Hypothalamus (tissue), 51 donors: Measurements from ENCODE around the gene RSL1D1.

ENCODE experiments used
- DNase-seq, 51 donors: peaks; one replicate each; lab custom pipeline; 2025; lab: John Stamatoyannopoulos, UW

The RSL1D1 gene

DNA sequence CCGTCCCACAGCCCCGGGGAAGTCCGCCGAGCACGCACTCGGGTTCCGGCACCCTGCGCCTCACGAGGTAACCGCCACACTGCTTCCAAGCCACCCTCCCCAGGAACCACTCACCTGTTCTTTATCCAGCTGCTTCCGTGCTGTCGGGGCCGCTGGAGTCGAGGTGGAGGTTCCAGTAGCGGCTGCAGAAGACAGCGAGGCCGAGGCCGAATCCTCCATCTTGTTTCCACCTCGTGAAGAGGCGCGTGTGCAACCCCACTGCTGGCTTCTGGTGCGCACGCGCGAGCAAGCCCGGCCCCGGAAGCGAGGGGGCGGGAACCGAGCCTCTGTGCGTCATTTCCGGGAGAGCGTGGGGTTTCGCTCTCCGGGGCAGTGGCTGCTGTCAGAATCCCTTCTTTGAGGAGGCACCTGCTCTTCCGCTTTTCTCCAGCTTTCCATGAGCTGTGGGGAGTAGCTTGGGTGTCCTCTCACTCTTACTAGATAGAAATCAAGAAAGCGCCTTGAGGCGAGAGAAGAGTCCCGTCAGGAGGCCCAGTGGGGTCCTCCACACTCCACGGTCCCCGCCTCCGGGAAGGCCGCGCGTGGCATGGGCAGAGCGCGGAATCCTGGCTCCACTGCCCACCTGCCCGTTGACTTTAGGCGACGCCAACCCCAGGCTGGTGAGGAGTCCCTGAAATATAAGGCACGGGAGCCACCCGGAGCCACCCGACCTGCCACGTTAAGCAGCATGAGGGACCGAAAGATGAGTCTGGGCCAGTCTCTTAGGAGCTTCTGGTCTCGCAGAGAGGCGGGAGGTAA, at the start of gene RSL1D1:
TSS of gene RSL1D1 (minus strand) at position 249 of the 798 bp plus-strand sequence. CDS start at position 219, 30 bp downstream.
- peak; percentile 59 to 96 (median 85) for DNase-seq

DNA sequence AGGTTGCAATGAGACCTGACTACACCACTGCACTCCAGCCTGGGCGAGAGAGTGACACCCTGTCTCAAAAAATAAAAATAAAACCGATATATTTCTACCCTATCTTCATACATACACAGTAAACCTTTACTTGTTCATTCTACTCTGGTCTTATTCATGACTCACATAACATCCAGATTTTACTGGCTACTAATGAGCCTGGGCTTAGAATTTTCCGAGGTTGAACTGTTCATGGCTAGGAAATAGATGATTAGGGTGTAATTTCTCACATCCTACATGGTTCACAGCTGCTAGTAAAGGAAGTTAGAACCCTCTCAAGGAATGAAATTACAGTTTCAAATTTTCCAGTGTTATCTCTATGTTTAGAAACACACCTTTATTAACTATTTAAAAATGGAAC, 49.7 kb upstream of the RSL1D1 start:
- DNase-seq, result no peak

DNA sequence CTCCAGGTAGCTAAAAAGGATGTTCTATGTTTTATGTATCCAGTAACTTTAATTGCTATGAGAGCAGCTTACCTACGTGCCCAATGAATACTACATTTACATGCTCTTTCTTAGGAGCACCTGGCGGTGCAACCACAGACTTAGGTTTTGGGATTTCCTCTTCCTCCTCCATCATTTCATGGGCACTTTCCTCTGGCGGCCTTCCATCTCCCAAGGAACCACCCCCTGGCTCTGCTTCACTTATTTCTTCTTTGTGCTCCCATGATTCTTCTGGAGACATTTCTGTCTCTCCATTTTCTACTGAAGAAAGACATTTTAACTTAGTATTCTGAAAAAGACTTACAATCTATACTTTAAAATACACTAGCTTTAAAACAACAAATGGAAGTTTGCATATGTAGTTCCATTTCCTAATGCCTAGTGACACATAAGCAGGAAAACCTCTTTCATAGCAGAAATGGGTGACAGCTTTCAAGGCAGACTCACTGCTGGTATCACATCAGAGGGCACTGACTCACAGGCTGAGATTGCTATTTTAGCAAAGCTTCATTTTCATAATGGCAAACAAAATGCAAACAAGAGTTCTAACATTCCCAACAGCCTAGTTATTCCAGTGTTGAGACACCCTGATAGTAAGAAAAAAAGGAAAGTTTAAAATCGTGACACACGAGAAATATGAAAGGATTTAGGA, 45.3 kb upstream of the RSL1D1 start:
- peak in 1 of 51 donors; percentile 3 for DNase-seq

- DNase-seq, result no peak
Measured at GRCh38 chr16:11893571-11893970, 42.2 kb upstream of the RSL1D1 start.

DNA sequence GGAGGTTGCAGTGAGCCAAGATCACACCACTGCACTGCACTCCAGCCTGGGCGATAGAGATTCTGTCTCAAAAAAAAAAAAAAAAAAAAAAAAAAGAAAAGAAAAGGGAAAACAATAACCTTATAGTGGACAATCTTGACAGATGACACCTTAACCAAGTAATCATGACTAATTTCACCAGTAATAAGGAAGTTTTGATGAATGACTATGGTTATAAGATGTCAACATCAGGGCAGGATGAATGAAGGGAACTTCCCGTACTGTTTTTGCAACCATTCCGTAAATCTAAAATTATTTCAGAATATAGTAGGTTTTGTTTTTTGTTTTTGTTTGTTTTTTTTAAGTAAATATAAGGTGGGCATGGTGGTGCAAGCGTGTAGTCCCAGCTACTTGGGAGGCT, 41.4 kb upstream of the RSL1D1 start:
- no peak for DNase-seq

DNA sequence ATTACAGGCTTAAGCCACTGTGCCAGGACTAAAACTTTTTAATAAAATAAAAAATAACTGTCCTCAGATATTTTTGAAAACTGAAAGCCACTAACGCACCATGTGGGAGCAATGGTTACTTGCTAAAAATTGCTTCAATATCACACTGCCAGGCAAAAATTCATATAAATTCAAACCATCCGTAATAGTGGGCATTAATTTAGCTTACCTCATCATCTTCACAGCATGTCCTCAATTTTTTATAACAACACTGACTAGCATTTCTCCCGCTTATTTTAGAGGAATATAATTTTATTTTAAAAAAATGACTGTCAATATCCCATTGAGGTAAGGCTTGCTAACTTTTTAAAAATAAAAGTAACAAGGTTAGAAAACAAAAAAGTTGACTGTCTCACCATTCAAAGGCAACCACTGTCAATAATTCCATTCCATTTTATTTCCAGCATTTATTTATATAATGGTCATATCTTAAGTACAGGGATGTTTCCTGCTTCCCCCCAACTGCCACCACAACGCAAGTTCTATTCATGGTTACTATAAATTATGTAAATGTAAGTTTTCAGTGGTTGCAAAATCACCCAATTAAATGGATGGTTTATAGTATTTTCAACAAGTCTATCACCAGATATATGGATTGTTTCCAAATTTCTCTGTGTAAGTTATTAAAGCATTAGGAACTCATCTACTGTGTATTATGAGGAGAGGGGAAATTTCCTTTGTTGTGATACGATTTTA, 39.1 kb upstream of the RSL1D1 start:
- no peak for DNase-seq

- no peak for DNase-seq
Measured at GRCh38 chr16:11886881-11887280, 35.5 kb upstream of the RSL1D1 start.

GRCh38 chr16:11884035-11884434, 32.7 kb upstream of the RSL1D1 start:
- no peak for DNase-seq

GRCh38 chr16:11880007-11880406, 28.7 kb upstream of the RSL1D1 start:
- DNase-seq, result no peak

- no peak for DNase-seq
Measured at GRCh38 chr16:11877374-11877773, 26.0 kb upstream of the RSL1D1 start.

DNA sequence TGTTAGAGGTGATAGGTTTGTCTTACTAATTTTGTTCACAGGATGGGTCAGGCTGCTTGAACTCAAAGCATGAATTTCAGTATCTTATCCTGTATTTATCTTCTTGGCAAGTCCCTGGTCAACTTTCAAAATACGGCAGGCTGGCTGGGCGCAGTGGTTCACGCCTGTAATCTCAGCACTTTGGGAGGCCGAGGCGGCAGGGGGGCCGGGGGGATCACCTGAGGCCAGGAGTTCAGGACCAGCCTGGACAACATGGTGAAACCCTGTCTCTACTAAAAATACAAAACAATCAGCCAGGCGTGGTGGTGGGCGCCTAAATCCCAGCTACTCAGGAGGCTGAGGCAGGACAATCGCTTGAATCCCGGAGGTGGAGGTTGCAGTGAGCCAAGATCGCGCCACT, 25.0 kb upstream of the RSL1D1 start:
- no peak for DNase-seq

GRCh38 chr16:11875721-11876120, 24.4 kb upstream of the RSL1D1 start:
- DNase-seq, result no peak

GRCh38 chr16:11871193-11871592, 19.9 kb upstream of the RSL1D1 start:
- no peak for DNase-seq

GRCh38 chr16:11870399-11870798, 19.1 kb upstream of the RSL1D1 start:
- DNase-seq, result no peak

- no peak for DNase-seq
Measured at GRCh38 chr16:11869353-11870228, 18.2 kb upstream of the RSL1D1 start.

DNA sequence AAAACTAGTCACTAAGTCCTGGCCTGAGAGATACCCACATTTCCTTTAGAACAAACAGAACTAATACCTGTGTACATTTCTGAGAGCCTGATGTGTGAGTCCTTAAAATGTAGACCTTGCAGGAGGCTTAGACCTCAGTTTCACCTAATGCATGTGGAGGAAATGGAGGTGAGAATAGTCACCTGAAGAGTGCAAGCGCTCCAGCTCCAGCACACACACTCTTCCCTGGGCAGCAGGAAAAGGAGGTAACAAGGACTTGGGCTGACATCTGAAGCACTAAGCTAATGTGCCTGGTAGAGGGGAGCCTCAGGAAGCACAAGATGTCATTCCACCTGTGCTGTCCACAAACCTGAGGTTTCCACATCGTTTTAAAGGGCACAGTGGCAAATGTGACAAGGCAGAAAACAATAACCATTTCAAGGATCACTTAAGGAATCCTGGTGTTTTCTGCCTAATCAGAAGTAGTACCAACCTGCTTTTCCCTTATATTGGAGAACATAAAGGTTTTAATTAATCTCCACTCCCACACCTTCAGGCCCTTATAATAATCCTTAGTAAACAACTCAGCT, 17.2 kb upstream of the RSL1D1 start:
- DNase-seq, result no peak

- DNase-seq, result no peak
Measured at GRCh38 chr16:11862489-11862888, 11.1 kb upstream of the RSL1D1 start.

GRCh38 chr16:11857161-11857560, 5.8 kb upstream of the RSL1D1 start:
- DNase-seq, result no peak

DNA sequence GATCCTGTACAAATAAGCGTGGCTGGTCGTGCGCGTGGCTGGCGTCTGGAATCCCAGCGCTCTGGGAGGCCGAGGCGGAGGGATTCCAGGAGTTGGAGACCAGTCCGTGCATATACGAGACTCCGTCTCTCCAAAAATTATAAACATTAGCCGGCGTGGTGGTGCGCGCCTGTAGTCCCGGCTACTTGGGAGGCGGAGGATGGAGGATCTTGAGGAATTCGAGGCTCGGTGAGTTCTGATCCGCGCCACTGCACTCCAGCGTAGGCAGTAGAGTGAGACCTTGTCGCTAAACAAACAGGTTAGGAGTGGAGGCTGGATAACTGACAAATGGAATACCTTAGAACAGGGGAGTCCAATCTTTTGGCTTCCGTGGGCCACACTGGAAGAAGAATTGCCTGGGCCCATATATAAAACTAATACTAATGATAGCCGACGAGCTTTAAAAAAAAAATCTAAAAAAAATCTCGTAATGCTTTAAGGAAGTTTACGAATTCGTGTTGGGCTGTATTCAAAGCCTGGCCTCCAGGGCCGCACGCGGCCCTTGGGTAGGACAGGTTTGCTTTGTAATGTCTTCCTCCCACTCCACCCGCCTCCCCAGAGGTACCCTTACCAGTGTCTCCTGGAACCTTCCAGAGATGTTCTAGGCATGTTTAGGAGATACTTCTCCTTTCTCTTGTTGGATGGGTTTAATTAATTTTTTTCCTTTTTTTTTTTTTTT, 909 bp upstream of the RSL1D1 start:
- peak in 2 of 51 donors; percentile 18 to 30 for DNase-seq
